Mononuclear cell (primary cell): ENCODE measurements around the gene EDN2. TPM values are rescaled to one million over a fixed set of nuclear protein-coding genes. Genes with fewer than 3 reads are reported as not detected.

Source experiments
- H3K27me3 ChIP-seq: 2 replicates; pipeline ENCODE4 v1.6.0; 2011; ENCODE audit warnings: low read length, control low read depth; ENCODE audit not compliant: insufficient read depth
- H3K4me1 ChIP-seq: 2 replicates; pipeline ENCODE4 v1.5.1; 2011; ENCODE audit warnings: mild to moderate bottlenecking, low read length, control low read depth; ENCODE audit not compliant: insufficient read depth
- H3K4me3 ChIP-seq: 2 replicates; pipeline ENCODE4 v1.5.1; 2011; ENCODE audit warnings: mild to moderate bottlenecking, low read length, moderate library complexity
- H3K9me3 ChIP-seq: 2 replicates; pipeline ENCODE4 v1.5.1; 2011; ENCODE audit warnings: low read depth, mild to moderate bottlenecking, control low read depth, low read length
- total RNA-seq: library from RNA; depleted of rRNA; stranded (reverse); fragments of >200 nt; gene quantifications from one replicate; pipeline ENCODE4 v1.2.3, GENCODE V29; 2012

Gene EDN2
- total RNA-seq, 1 donor: not detected

DNA sequence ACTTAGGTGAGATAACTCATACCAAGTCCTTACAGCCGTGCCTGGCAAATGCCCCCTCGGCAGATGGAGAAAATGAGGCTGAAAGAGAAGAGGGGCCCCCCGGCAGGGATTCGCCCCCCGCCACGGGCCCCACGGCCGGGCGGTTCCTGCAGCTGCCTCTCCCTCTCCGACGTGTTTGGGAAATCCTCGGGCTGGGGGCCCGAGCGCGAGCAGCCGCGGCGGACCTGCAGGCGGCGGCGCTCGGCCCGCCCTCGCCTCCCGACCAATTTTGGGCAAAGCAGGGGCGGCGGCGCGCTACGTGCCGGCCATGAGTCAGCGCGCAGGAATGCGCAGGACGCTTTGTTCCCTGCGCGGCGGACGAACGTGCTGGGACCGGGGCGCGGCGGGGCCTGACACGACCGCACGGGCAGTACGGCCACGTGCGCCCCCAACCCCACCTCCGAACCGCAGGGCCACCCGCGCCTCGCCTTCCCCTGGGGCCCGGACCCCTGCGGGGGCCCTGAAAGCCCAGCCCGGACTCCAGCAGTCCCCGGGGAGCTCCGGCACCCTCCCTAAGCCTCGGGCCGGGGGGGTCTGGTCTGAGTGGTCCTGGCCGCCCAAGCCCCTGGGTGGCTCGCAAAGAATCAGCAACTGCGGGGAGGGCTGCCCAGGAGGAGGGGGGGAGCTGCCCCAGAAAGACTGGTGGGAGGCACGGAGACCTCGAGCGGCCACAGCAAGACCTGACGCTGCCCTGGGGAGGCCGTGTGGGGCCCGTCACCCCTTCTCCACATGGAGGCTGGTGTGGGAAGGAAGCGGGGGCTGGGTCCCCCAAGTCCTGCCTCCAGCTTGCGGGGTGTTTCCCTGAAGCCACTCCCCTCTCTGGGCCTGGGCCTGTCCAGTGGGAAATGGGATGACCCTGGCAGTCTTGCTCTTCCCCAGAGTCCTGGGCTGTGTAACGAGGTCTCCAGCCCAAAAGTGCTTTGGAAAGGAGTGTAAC is 11.9 kb upstream of the EDN2 start:
- peaks cover 12% of the 10 kb centered on the region for H3K4me1 ChIP-seq
- peaks cover 9% of the 10 kb centered on the region for H3K27me3 ChIP-seq
- no peak overlapping the region for H3K4me3 ChIP-seq
- no peaks in the 10 kb centered on the region for H3K9me3 ChIP-seq

DNA sequence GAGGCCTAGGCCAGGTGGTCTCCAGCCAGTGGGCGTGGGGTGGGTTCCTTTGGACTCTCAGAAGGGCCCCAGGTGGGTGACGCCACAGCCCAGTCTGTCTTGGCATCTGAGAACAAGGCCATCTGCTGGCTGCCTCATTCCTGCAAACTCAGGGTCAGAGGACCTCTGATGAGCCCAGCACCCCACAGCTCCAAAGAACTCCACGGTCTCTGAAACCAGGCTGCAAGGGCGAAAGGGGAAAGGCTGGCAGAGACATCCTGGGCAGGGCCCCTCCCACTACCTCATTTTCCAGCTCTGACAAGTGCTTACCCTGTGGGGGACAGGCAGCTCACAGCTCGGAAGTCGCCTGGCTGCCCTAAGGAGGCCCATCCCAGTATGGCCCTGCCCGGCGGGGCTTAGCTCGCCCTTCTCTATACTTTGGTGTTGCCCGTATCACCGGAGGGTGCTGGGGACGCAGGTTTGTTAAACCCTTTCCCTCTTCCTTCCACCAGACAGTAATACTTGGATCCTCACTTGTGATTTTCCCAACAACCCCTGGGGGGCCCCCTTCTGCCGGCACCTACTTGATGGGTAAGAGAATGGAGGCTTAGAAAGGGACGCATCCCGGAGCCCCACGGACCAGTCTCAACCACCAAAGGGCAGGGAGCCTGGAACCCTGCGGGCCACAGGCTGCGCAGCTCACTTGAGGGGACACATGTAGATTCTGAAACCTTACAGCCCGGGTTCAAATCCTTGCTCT is 10.9 kb upstream of the EDN2 start:
- peaks cover 12% of the 10 kb centered on the region for H3K4me1 ChIP-seq
- peaks cover 9% of the 10 kb centered on the region for H3K27me3 ChIP-seq
- no peak overlapping the region for H3K4me3 ChIP-seq
- H3K9me3 ChIP-seq: no peaks in the 10 kb centered on the region

GRCh38 chr1:41494351-41495209 is 10.1 kb upstream of the EDN2 start:
- peaks cover 9% of the 10 kb centered on the region for H3K27me3 ChIP-seq
- no peak overlapping the region for H3K4me3 ChIP-seq

DNA sequence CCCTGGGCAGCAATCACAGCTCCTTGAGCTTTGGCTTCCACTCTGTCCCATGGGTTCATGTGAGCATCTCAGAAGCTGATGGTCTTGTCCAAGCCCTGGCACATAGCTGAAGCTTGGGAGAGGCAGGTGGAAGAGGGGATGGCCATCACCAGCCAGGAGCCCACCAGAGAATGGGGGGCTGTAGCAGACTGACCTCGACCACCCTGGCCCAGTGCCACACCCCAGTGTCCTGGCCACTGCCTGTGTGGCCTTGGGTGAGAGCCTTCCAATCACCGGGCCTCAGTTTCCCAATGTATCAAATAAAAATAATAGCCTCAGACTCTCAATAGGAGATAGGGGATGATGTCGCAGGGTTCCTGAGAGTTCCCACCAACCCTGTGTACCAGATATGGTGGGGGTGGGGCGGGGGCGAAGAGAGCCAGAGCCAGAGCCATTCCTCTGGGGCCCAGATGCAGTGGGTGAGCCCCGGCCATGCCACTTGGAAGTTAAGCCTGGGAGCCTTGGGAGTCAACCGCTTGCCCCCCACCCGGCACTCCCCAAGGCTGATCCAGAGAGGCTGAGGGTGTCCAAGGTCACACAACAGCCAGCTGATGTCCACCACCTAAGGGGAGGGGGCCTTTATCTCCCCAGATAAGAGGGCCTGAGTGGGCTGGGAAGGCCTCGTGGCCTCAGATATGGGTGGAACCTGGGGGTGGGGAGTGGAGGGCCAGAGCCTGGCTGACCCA is 9.3 kb upstream of the EDN2 start:
- no peak overlapping the region for H3K4me3 ChIP-seq
- H3K27me3 ChIP-seq: peaks cover 9% of the 10 kb centered on the region
- peaks cover 12% of the 10 kb centered on the region for H3K4me1 ChIP-seq
- no peaks in the 10 kb centered on the region for H3K9me3 ChIP-seq

More at GRCh38 chr1:41494351-41495209, 10.1 kb upstream of the EDN2 start:
- H3K4me1 ChIP-seq: peaks cover 12% of the 10 kb centered on the region
- no peaks in the 10 kb centered on the region for H3K9me3 ChIP-seq

GRCh38 chr1:41493117-41493536 is 8.6 kb upstream of the EDN2 start:
- H3K4me1 ChIP-seq: peaks cover 12% of the 10 kb centered on the region
- no peak overlapping the region for H3K4me3 ChIP-seq
- peaks cover 9% of the 10 kb centered on the region for H3K27me3 ChIP-seq
- no peaks in the 10 kb centered on the region for H3K9me3 ChIP-seq

- Histone ChIP-seq H3K9me3 (no peaks in the 10 kb centered on the region), H3K27me3 (peaks cover 9% of the 10 kb centered on the region), H3K4me3 (no peak overlapping the region), H3K4me1 (peaks cover 12% of the 10 kb centered on the region)
Measured at GRCh38 chr1:41492341-41492848, 7.9 kb upstream of the EDN2 start.

GRCh38 chr1:41490911-41491310 is 6.4 kb upstream of the EDN2 start:
- peaks cover 7% of the 10 kb centered on the region for H3K27me3 ChIP-seq
- H3K4me3 ChIP-seq: no peak overlapping the region
- H3K4me1 ChIP-seq: peaks cover 5% of the 10 kb centered on the region
- no peaks in the 10 kb centered on the region for H3K9me3 ChIP-seq

GRCh38 chr1:41489561-41489960 is 5.1 kb upstream of the EDN2 start:
- H3K4me3 ChIP-seq: no peak overlapping the region
- H3K9me3 ChIP-seq: no peaks in the 10 kb centered on the region
- H3K27me3 ChIP-seq: no peaks in the 10 kb centered on the region
- H3K4me1 ChIP-seq: no peaks in the 10 kb centered on the region

- Histone ChIP-seq H3K27me3 (no peaks in the 10 kb centered on the region), H3K9me3 (no peaks in the 10 kb centered on the region), H3K4me3 (no peak overlapping the region), H3K4me1 (no peaks in the 10 kb centered on the region)
Measured at GRCh38 chr1:41488040-41488951, 3.8 kb upstream of the EDN2 start.

- H3K9me3 ChIP-seq: no peaks in the 10 kb centered on the region
- H3K4me3 ChIP-seq: no peak overlapping the region
- no peaks in the 10 kb centered on the region for H3K27me3 ChIP-seq
- no peaks in the 10 kb centered on the region for H3K4me1 ChIP-seq
Measured at GRCh38 chr1:41487126-41488039, 2.9 kb upstream of the EDN2 start.

DNA sequence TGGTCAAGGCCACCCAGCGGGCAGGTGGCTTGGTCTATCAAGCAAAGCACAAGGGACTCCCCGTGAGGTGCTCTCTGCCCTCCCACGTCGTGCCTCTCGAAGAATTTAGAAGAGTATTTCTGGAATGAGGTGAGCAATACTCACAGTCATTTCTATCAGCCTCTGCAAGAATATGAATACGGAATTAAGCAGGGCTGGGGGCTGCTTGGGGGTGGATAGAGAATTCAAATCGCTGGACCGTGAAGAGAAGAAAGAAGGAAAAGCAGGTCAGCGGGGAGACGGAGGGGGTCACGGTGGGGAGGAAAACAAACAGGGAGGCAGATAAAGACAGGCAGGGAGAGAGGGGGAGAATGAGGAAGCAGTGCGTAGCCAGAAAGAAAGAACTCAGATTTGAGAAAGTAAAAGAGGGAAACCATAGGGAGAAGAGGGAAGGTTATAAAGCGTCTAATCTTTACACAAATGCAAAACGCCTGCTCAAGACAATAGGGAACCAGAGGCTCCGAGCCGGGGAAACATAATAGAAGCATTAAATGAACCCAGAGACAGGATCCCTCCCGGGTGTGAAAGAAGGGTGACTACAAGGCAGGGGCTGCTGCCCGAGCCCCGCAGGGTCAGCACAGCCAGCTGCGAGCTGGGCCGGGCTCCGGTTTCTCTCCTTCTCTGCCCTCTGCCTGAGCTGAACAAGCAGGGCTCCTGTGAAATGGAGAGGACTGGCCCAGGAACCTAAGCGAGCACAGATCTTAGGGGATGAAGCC is 2.1 kb upstream of the EDN2 start:
- Histone ChIP-seq H3K4me1 (no peaks in the 10 kb centered on the region), H3K4me3 (no peak overlapping the region), H3K9me3 (no peaks in the 10 kb centered on the region), H3K27me3 (no peaks in the 10 kb centered on the region)

DNA sequence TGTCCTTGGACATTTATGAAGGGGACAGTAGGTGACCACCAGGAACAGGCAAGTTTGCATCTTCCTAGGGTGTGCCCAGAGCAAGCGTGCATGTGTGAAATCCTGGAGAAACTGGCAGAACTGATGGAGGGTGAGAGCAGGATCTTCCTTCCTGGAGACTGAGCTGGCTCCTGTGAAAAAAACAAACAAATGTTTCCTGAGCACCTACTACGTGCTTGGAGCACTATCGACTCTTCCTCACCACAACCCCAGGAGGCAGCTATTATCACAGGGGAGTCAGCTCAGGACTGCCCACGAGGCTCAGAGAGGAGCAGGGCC is 1.5 kb upstream of the EDN2 start:
- Histone ChIP-seq H3K27me3 (no peaks in the 10 kb centered on the region), H3K9me3 (no peaks in the 10 kb centered on the region), H3K4me1 (no peaks in the 10 kb centered on the region), H3K4me3 (no peak overlapping the region)
